NCI-H226 (cell line): ENCODE measurements around the gene SLC22A9.

ENCODE experiments used
- DNase-seq: peaks from one replicate; pipeline ENCODE4 v3.0.0-alpha.2; 2015

SLC22A9 gene

GRCh38 chr11:63445118-63445517, 75.5 kb downstream of the SLC22A9 start:
- no peak for DNase-seq

- DNase-seq = no peak
Measured at GRCh38 chr11:63445720-63446119, 76.1 kb downstream of the SLC22A9 start.

GRCh38 chr11:63448646-63449045, 79.1 kb downstream of the SLC22A9 start:
- no peak for DNase-seq

GRCh38 chr11:63459586-63459985, 90.0 kb downstream of the SLC22A9 start:
- no peak for DNase-seq
